Chondrocyte (in vitro differentiated cells): ENCODE measurements around the gene SECTM1. TPM values are rescaled to one million over a fixed set of nuclear protein-coding genes. Genes with fewer than 3 reads are reported as not detected.

Experiments
- DNase-seq: peaks from one replicate; pipeline ENCODE4 v3.0.0; 2021; ENCODE audit warnings: mixed read lengths, low spot score
- H3K27ac Mint-ChIP-seq: one replicate; pipeline ENCODE4 v1.8.0; 2021; ENCODE audit warnings: mild to moderate bottlenecking, moderate library complexity, mixed read lengths; ENCODE audit not compliant: unreplicated experiment
- H3K27me3 Mint-ChIP-seq: 2 replicates; pipeline ENCODE4 v1.8.0; 2021; ENCODE audit warnings: low read depth, mixed read lengths
- H3K36me3 Mint-ChIP-seq: 2 replicates; pipeline ENCODE4 v1.8.0; 2021; ENCODE audit warnings: low read depth, mixed read lengths
- H3K4me1 Mint-ChIP-seq: 2 replicates; pipeline ENCODE4 v1.8.0; 2021; ENCODE audit warnings: low read depth, mild to moderate bottlenecking, mixed read lengths
- H3K4me3 Mint-ChIP-seq: one replicate; pipeline ENCODE4 v1.8.0; 2021; ENCODE audit warnings: mild to moderate bottlenecking, moderate library complexity, mixed read lengths; ENCODE audit not compliant: unreplicated experiment
- H3K9me3 Mint-ChIP-seq: 2 replicates; pipeline ENCODE4 v1.8.0; 2021; ENCODE audit warnings: low read depth, mixed read lengths
- total RNA-seq: library from RNA; stranded (reverse); gene quantifications from 3 replicates; pipeline ENCODE4 v1.2.1, GENCODE V29; 2021
- TF ChIP-seq, protein P1 (sequence below): fragments of 200-600 bp; sonication (generic); IDR thresholded peaks from 2 replicates; pipeline ENCODE4 v1.5.0; 2021; ENCODE audit warnings: antibody characterized with exemption, mild to moderate bottlenecking, moderate library complexity

The SECTM1 gene
- total RNA-seq, 1 donor from 2014 or later = 2.1 TPM

DNA sequence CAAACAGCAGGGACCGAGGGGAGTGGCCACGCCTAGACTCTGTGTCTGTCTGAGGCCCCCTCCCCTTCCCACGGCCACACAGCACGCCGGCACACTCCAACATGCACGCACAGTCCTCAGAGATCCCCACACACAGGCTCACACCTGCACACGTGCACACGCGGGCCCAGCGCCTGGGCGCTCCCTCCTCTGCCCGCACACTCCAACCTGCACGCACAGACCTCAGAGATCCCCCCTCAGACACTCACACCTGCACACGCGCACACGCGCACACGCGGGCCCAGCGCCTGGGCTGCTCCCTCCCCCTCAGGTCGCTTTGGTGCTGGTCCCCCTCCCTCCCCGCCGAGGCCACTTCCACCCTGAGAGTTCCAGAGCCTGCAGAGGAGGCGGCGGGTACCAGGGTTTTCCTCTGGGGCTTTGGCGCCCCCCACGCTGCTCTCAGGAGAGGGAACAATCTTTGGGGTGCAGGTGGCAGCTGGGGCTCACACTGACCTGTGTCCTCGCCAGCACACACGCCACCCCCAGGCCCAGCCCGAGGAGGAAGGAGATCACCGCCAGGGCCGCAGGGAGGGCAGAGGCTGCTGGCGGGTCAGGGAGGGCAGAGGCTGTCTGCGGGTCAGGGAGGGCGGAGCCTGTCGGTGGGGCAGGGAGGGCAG, 17.7 kb downstream of the SECTM1 start:
- TF ChIP-seq, protein P1, sequence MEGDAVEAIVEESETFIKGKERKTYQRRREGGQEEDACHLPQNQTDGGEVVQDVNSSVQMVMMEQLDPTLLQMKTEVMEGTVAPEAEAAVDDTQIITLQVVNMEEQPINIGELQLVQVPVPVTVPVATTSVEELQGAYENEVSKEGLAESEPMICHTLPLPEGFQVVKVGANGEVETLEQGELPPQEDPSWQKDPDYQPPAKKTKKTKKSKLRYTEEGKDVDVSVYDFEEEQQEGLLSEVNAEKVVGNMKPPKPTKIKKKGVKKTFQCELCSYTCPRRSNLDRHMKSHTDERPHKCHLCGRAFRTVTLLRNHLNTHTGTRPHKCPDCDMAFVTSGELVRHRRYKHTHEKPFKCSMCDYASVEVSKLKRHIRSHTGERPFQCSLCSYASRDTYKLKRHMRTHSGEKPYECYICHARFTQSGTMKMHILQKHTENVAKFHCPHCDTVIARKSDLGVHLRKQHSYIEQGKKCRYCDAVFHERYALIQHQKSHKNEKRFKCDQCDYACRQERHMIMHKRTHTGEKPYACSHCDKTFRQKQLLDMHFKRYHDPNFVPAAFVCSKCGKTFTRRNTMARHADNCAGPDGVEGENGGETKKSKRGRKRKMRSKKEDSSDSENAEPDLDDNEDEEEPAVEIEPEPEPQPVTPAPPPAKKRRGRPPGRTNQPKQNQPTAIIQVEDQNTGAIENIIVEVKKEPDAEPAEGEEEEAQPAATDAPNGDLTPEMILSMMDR = no peak
- no peak overlapping the region for H3K4me3 Mint-ChIP-seq

DNA sequence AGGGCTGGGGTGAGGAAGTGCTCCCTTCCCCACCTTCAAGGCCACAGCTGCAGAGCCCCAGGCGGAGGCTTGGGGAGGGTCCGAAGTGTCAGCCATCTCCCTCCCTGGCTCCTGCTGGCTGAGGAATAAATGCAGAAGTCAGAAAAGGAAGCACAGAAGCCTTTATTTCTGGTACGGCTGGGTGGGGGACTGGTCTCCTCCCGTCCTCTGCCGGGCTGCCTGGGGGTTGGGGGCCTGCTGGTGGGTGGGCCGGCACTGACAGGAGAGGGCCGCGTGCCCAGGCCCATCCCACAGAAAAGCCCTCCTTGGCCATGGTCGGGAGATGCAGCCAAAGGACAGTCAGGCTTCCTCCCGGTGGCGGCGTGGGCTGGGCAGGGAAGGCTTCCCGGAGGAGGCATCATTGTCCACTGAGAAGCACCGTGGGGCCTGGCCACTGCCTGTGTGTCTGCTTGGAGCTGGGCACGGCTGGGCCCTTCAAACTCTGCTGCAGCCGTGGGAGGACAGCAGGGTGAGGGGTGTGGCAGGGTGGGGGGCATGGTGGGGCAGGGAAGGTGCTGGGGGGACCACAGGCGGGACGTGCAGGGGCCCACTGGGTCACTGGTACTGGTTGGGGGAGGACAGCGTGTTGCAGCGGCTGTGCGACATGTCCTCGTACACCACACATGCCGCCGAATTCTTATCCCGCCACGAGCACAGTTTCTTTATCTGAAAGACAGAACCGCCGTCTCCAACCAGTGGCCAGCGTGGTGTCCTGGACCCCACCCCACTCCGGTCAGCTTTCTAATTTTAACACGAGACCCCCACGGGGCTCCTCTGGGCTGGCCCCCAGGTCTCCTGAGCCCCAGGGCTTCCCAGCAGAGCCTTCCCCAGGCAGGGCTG, 18.6 kb downstream of the SECTM1 start:
- DNase-seq = no peak
- Mint-ChIP-seq H3K4me1 (no peaks in the 10 kb centered on the region), H3K9me3 (no peaks in the 10 kb centered on the region), H3K27ac (no peak overlapping the region), H3K36me3 (no peaks in the 10 kb centered on the region), H3K4me3 (no peak overlapping the region), H3K27me3 (peaks cover 27% of the 10 kb centered on the region)
- TF ChIP-seq, protein P1 = no peak

More for the DNA sequence above, 17.7 kb downstream of the SECTM1 start:
- H3K4me1 Mint-ChIP-seq = no peaks in the 10 kb centered on the region
- H3K9me3 Mint-ChIP-seq = no peaks in the 10 kb centered on the region
- H3K27me3 Mint-ChIP-seq = peaks cover 21% of the 10 kb centered on the region
- H3K27ac Mint-ChIP-seq = no peak overlapping the region
- no peaks in the 10 kb centered on the region for H3K36me3 Mint-ChIP-seq
- no peak for DNase-seq

DNA sequence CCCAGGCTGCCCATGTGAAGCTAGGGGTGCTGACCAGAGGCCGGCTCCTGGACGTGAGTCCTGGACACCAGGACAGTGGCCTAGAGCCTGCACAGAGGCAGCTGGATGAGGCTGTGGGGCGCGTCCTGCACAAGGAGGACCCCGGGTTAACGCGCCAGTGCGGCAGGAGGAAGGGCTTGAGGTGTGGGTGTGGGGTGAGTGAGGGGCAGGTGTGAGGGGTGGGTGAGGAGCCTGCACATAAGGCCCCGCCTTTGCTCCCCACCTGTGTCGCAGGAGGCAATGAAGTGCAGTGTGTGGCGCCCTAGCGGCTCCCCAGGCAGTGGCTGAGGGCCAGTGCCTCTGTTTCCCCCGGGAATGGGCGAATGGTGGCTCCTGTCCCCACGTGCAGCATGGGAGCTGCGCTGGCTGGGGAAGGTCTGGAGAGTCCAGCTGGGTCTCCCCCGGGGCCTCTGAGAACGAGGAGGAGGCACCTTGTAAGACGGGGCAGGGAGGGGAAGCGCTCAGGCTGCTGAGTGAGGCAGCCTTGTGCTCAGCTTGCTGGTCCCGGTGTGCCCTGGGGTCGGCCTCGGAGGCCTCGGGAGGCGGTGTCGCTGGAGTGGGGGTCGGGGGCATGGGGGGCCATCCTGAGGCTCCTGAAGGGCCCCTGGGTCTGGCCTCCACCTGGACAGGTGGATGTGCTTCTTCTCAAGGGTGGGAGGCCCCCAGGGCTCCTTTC, 19.4 kb downstream of the SECTM1 start:
- no peaks in the 10 kb centered on the region for H3K4me1 Mint-ChIP-seq
- H3K27me3 Mint-ChIP-seq = peaks cover 30% of the 10 kb centered on the region
- no peaks in the 10 kb centered on the region for H3K36me3 Mint-ChIP-seq
- TF ChIP-seq, protein P1 = no peak
- H3K9me3 Mint-ChIP-seq = no peaks in the 10 kb centered on the region
- no peak overlapping the region for H3K27ac Mint-ChIP-seq
- no peak for DNase-seq
- no peak overlapping the region for H3K4me3 Mint-ChIP-seq

DNA sequence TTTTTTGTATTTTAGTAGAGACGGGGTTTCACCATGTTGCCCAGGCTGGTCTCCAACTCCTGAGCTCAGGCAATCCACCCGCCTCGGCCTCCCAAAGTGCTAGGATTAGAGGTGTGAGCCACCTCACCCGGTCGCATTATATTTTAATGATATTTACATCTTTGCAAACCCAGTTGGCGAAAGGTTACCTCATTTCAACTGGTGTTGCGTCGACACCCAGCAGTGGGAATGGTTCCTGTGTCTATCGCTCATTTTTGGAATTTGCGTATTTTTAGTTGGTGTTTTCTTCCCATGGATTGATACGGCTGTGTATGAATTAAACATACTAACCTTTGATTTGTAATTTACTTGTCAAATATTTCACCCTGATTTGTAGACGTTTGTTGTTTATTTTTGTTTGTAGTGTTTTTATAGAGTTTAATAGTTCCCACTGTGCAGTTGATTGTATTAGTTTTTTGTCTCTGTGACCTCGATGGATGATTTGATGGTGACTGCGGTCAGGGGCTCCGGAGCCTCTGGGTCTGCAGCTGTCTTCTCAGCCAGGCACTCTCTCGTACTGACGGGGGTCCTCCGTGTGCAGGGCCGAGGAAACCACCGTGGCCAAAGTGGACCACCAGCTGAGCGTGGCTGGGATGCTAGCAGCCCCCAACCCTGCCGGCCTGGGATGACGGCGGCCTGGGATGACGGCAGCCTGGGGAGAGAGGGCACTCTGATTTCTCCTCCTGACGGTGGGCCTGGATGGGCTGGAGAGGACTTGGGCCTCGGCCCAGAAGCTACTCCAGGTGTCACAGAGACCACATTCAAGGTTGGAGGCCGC, 20.2 kb downstream of the SECTM1 start:
- TF ChIP-seq, protein P1 = no peak
- H3K27ac Mint-ChIP-seq = no peak overlapping the region
- DNase-seq = no peak
- no peak overlapping the region for H3K4me3 Mint-ChIP-seq
- H3K9me3 Mint-ChIP-seq = no peaks in the 10 kb centered on the region
- no peaks in the 10 kb centered on the region for H3K36me3 Mint-ChIP-seq
- no peaks in the 10 kb centered on the region for H3K4me1 Mint-ChIP-seq
- H3K27me3 Mint-ChIP-seq = peaks cover 30% of the 10 kb centered on the region
